ENCODE results near the gene CSF2.
A peak's percentile ranks its signal among the peaks of the same experiment; 100 is the strongest.
"Not testable (repeated sequence)": the region's sequence is repeated elsewhere in the genome, so short reads cannot be mapped to it uniquely, and the experiment has no call there.

Gene CSF2

DNA sequence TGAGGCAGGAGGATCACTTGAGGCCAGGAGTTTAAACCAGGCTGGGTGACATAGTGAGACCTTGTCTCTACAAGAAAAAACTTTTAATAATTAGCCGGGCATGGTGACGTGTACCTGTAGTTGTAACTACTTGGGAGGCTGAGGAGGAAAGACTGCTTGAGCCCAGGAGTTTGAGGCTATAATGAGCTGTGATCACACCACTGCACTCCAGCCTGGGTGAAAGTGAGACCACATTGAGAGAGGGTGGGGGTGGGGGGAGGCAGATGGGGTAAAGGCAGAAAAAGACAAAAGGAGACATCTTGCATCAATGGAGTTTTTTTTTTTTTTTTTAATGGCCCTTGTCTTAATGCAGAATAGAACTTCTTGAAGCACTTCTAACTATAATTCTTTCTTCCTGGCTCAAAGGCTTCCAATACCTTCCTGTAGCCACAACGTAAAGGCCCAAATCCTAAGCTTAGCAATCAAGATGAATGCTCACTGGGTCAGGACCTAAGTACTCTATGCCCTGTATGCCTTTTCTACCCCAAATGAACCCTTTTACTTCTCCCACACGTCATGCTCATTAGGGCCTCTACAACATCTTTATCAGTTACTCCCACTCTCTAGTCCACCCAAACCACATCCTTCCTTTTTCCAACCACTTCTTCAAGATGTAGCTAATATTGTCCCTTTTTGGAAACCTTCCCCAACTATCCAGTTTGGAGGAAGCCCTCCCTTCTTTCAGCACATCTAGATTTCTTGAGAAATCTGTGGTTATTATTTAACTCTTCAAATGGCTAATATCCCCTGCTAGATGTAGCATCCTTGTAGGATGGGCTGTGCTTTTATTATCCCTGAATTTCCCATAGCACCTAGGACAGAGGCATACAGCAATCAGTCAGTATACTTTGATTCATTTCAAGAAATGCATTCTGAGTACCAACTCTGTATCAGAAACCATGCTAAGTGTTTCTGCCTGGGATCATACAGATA is 40.8 kb downstream of the CSF2 start:
- no peak for DNase-seq

DNA sequence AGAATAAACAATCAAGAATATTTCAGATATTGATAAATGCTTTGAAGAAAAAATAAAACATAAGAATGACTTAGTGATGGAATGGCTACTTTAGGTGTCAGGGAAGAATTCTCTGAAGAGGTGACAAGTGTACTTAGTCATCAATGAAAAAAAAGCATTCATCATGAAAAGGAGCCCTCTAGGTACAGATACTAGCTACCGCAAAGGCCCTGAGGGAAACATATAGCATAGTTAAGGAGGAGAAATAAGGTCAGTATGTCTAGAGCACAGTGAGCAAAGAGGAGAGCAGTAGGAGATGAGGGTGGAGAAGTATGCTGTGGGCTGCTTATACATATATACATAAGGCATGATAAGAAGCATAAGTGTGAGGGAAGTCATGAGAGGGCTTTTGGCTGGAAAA is 41.8 kb downstream of the CSF2 start:
- DNase-seq, result no peak

DNA sequence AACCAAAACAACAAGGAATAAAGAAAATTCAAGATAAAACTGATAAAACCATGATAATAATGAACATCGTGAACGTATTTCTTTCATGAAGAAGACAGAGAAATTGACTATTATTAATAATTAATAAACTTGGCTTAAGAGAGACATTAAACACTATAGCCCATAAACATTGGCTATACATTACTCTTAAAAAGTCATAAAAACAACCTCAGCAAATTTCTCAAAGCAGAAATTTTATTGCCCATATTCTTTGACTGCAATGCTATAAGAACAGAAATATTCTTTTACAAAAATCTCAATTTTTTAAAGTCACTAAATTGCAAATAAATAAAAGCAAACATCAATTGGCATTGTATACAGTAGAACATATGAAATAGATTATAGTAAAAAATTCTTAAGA is 42.5 kb downstream of the CSF2 start:
- DNase-seq, result no peak

DNA sequence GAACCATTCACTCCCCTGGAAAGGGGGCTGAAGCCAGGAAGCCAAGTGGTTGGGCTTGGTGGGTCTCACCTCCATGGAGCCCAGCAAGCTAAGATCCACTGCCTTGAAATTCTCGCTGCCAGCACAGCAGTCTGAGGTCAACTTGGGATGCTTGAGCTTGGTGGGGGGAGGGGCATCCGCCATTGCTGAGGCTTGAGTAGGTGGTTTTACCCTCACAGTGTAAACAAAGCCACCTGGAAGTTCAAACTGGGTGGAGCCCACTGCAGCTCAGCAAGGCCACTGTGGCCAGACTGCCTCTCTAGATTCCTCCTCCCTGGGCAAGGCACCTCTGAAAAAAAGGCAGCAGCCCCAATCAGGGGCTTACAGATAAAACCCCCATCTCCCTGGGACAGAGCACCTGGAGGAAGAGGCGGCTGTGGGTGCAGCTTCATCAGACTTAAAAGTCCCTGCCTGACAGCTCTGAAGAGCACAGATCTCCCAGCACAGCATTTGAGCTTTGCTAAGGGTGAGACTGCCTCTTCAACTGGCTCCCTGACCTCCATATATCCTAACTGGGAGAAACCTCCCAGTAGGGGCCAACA is 43.4 kb downstream of the CSF2 start:
- peak in 1 of 2 donors; percentile 38 for DNase-seq

DNA sequence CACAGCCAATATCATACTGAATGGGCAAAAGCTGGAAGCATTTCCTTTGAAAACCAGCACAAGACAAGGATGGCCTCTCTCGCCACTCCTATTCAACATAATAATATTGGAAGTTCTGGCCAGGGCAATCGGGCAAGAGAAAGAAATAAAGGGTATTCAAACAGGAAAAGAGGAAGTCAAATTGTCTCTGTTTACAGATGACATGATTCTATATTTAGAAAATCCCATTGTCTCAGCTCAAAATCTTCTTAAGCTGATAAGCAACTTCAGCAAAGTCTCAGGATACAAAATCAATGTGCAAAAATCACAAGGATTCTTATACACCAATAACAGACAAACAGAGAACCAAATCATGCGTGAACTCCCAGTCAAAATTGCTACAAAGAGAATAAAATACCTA is 47.1 kb downstream of the CSF2 start:
- not testable (repeated sequence) for DNase-seq

DNA sequence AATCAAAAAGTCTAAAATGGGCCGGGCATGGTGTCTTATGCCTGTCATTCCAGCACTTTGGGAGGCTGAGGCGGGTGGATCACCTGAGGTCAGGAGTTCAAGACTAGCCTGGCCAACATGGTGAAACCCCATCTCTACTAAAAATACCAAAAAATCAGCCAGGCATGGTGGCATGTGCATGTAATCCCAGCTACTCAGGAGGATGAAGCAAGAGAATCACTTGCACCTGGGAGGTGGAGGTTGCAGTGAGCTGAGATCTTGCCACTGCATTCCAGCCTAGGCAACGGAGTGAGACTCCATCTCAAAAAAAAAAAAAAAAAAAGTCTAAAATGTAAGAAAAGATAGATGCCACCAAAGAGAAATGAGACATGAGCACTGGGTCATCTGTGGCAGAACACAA is 49.4 kb downstream of the CSF2 start:
- DNase-seq, result not testable (repeated sequence)

DNA sequence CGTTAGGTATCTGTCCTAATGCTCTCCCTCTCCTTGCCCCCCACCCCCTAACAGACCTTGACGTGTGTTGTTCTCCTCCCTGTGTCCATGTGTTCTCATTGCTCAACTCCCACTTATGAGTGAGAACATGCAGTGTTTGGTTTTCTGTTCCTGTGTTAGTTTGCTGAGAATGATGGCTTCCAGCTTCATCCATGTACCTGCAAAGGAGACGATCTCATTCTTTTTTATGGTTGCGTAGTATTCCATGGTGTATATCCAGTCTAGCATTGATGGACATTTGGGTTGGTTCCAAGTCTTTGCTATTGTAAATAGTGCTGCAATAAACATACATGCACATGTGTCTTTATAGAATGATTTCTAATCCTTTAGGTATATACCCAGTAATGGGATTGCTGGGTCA is 50.0 kb downstream of the CSF2 start:
- not testable (repeated sequence) for DNase-seq
